ENCODE measurements around the gene SIK3.

DNA sequence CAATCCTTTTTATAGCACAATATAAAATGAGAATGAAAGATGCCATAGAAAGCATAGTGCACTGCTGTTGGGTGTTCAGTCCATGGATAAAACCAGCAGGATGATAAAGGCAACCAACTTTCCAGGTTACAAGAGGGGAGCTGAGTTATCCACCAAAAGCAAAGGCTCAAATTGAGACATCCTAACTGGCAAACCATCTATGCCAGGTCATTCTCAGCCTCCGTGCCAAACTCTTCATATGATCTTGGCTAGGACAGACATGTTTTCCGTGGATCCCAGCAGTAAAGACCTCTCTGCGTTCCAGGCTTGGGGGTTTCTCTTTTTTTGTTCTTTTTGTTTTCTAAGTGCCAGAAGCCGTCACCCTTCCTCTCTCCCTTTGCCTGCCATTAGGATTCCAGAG is 253.5 kb downstream of the SIK3 start:
- TF ChIP-seq, protein P1, sequence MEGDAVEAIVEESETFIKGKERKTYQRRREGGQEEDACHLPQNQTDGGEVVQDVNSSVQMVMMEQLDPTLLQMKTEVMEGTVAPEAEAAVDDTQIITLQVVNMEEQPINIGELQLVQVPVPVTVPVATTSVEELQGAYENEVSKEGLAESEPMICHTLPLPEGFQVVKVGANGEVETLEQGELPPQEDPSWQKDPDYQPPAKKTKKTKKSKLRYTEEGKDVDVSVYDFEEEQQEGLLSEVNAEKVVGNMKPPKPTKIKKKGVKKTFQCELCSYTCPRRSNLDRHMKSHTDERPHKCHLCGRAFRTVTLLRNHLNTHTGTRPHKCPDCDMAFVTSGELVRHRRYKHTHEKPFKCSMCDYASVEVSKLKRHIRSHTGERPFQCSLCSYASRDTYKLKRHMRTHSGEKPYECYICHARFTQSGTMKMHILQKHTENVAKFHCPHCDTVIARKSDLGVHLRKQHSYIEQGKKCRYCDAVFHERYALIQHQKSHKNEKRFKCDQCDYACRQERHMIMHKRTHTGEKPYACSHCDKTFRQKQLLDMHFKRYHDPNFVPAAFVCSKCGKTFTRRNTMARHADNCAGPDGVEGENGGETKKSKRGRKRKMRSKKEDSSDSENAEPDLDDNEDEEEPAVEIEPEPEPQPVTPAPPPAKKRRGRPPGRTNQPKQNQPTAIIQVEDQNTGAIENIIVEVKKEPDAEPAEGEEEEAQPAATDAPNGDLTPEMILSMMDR (IDR thresholded peaks at IDR 0.05; ENCODE audit: insufficient read depth, low read length), result no peak
- TF ChIP-seq POLR2AphosphoS5 (IDR thresholded peaks at IDR 0.05; ENCODE audit: low read depth) (no peak), GABPA (IDR thresholded peaks at IDR 0.05; ENCODE audit: low read depth) (no peak), SPI1 (IDR thresholded peaks at IDR 0.05; ENCODE audit: borderline replicate concordance, low read depth) (no peak)

Data from HL-60 (cell line).